SK-N-SH treated with all-trans-retinoic acid at 6 μM for 48 hours (cell line): Measurements from ENCODE around the gene GPC3.

Experiments
- ATAC-seq: fragments of 200-7000 bp; cut with Tn5 transposase; 3 replicates; pipeline ENCODE4 v1.9.1; 2020; ENCODE audit warnings: mild to moderate bottlenecking, moderate library complexity
- ARNTL ChIP-seq: fragments of 450-650 bp; formaldehyde crosslinking; IDR thresholded peaks from 2 replicates; pipeline ENCODE4 v1.5.0; 2020; ENCODE audit warnings: low read depth, mild to moderate bottlenecking, moderate library complexity, borderline replicate concordance
- BACH2 ChIP-seq: fragments of 250-450 bp; sonication (Bioruptor Pico); IDR thresholded peaks from 2 replicates; pipeline ENCODE4 v1.9.0; 2021; ENCODE audit warnings: mild to moderate bottlenecking, borderline replicate concordance
- CSDC2 ChIP-seq: fragments of 250-450 bp; sonication (Bioruptor Pico); IDR thresholded peaks from 2 replicates; pipeline ENCODE4 v1.5.0; 2020; ENCODE audit warnings: mild to moderate bottlenecking, moderate library complexity
- ESRRG ChIP-seq: fragments of 250-450 bp; sonication (Bioruptor Pico); IDR thresholded peaks from 2 replicates; pipeline ENCODE4 v1.6.1; 2021; ENCODE audit warnings: mild to moderate bottlenecking
- GLIS3 ChIP-seq: fragments of 250-450 bp; sonication (Bioruptor Pico); IDR thresholded peaks from 2 replicates; pipeline ENCODE4 v1.5.0; 2020; ENCODE audit warnings: mild to moderate bottlenecking, moderate library complexity
- ISL1 ChIP-seq: fragments of 250-450 bp; sonication (Bioruptor Pico); IDR thresholded peaks from 2 replicates; pipeline ENCODE4 v2.1.2; 2022; ENCODE audit warnings: mild to moderate bottlenecking, moderate library complexity
- OSR1 ChIP-seq: fragments of 250-450 bp; sonication (Bioruptor Pico); IDR thresholded peaks from 2 replicates; pipeline ENCODE4 v1.8.0; 2022; ENCODE audit warnings: moderate library complexity, mild to moderate bottlenecking, inconsistent platforms
- PPARA ChIP-seq: fragments of 250-450 bp; sonication (Bioruptor Pico); IDR thresholded peaks from 2 replicates; pipeline ENCODE4 v1.5.0; 2020; ENCODE audit warnings: mild to moderate bottlenecking, borderline replicate concordance
- RARB ChIP-seq: fragments of 250-450 bp; sonication (Bioruptor Pico); IDR thresholded peaks from 2 replicates; pipeline ENCODE4 v1.8.0; 2021; ENCODE audit warnings: mild to moderate bottlenecking, moderate library complexity
- SNAI2 ChIP-seq: fragments of 250-450 bp; sonication (Bioruptor Pico); IDR thresholded peaks from 2 replicates; pipeline ENCODE4 v1.5.0; 2020; ENCODE audit warnings: mild to moderate bottlenecking, moderate library complexity
- TCF4 ChIP-seq: fragments of 250-450 bp; sonication (Bioruptor Pico); IDR thresholded peaks from 2 replicates; pipeline ENCODE4 v1.8.0; 2021; ENCODE audit warnings: mild to moderate bottlenecking, moderate library complexity, borderline replicate concordance
- TOX ChIP-seq: fragments of 250-450 bp; sonication (Bioruptor Pico); IDR thresholded peaks from 2 replicates; pipeline ENCODE4 v1.8.0; 2021; ENCODE audit warnings: mild to moderate bottlenecking, moderate library complexity, borderline replicate concordance
- ZC3H10 ChIP-seq: fragments of 250-450 bp; sonication (Bioruptor Pico); IDR thresholded peaks from 2 replicates; pipeline ENCODE4 v1.5.1; 2021; ENCODE audit warnings: mild to moderate bottlenecking, moderate library complexity
- ZFP3 ChIP-seq: fragments of 250-450 bp; sonication (Bioruptor Pico); IDR thresholded peaks from 2 replicates; pipeline ENCODE4 v1.5.0; 2020; ENCODE audit warnings: mild to moderate bottlenecking, moderate library complexity
- ZFP30 ChIP-seq: fragments of 450-650 bp; formaldehyde crosslinking; IDR thresholded peaks from 2 replicates; pipeline ENCODE4 v1.5.0; 2022; ENCODE audit warnings: mild to moderate bottlenecking, moderate library complexity
- ZNF565 ChIP-seq: fragments of 450-650 bp; formaldehyde crosslinking; conservative IDR thresholded peaks from 2 replicates; pipeline ENCODE4 v1.5.0; 2020; ENCODE audit warnings: low read depth, mild to moderate bottlenecking, moderate library complexity
- ZNF70 ChIP-seq: fragments of 450-650 bp; formaldehyde crosslinking; IDR thresholded peaks from 2 replicates; pipeline ENCODE4 v1.5.0; 2020; ENCODE audit warnings: mild to moderate bottlenecking, moderate library complexity
- ZNF8 ChIP-seq: fragments of 450-650 bp; formaldehyde crosslinking; IDR thresholded peaks from 2 replicates; pipeline ENCODE4 v1.5.0; 2020; ENCODE audit warnings: mild to moderate bottlenecking, moderate library complexity
- TF ChIP-seq, protein P1 (sequence below): fragments of 250-450 bp; sonication (Bioruptor Pico); IDR thresholded peaks from 2 replicates; pipeline ENCODE4 v1.5.1; 2020; ENCODE audit warnings: low read depth, mild to moderate bottlenecking, moderate library complexity
- TF ChIP-seq, protein P2 (sequence below): fragments of 250-450 bp; sonication (Bioruptor Pico); IDR thresholded peaks from 2 replicates; pipeline ENCODE4 v1.5.0; 2020; ENCODE audit warnings: mild to moderate bottlenecking, moderate library complexity
- TF ChIP-seq, protein P3 (sequence below): fragments of 250-450 bp; sonication (Bioruptor Pico); IDR thresholded peaks from 2 replicates; pipeline ENCODE4 v1.5.1; 2021; ENCODE audit warnings: mild to moderate bottlenecking, moderate library complexity
- TF ChIP-seq, protein P4 (sequence below): fragments of 250-450 bp; sonication (Bioruptor Pico); IDR thresholded peaks from 2 replicates; pipeline ENCODE4 v1.8.0; 2020; ENCODE audit warnings: mild to moderate bottlenecking, moderate library complexity, borderline replicate concordance

The GPC3 gene

DNA sequence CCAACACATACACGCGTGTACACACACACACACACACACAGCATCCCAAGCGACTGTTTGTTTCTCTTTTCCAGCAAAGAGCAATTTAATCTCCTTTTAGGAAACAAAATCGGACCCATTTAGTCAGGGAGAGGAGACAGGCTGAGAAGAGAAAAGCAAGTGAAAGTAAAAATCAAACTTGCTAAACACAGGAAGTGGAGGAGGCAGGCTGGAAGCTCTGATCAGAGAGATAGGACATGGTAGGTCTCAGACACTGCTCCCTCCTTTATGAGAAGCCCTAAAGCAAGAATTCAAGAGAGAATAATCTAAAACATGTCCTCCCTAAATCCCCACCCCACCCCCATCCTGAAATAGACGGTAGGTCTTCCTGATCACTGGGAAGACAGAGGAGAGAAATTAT is 62.3 kb downstream of the GPC3 start:
- ATAC-seq = 0 out of 3 replicates have a peak, but pooled peaks have one; percentile 16
- TF ChIP-seq ZNF8 (no peak), RARB (CRISPR knock-in tag) (no peak), ISL1 (no peak), GLIS3 (CRISPR knock-in tag) (no peak), ZFP30 (CRISPR knock-in tag) (no peak), BACH2 (CRISPR knock-in tag) (no peak), ZNF70 (CRISPR knock-in tag) (no peak), ZC3H10 (CRISPR knock-in tag) (no peak), ZFP3 (CRISPR knock-in tag) (no peak), TCF4 (CRISPR knock-in tag) (no peak), ARNTL (no peak), ZNF565 (no peak), CSDC2 (no peak)

DNA sequence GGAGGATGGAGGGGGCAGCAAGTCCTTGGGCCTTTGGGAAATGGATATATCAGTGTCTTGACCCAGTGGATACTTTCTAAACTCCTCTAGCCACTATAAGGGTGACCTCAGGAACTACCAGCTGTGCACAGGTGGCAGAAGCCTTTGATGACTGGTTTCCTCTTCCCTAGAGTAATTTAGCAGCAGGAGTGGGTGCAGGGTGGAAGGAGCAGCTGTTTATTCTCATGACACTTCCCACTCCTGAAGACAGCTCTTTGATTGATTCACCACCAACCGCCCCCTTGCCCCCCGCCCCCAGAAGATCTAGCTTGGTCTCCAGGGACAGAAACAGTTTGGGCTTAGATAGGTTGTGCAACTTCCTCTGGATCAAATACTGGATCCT is 63.0 kb downstream of the GPC3 start:
- ATAC-seq = no peak
- no peak for TF ChIP-seq ISL1
- TF ChIP-seq ZNF565 = no peak
- TF ChIP-seq, all 23 proteins: peak for 0

DNA sequence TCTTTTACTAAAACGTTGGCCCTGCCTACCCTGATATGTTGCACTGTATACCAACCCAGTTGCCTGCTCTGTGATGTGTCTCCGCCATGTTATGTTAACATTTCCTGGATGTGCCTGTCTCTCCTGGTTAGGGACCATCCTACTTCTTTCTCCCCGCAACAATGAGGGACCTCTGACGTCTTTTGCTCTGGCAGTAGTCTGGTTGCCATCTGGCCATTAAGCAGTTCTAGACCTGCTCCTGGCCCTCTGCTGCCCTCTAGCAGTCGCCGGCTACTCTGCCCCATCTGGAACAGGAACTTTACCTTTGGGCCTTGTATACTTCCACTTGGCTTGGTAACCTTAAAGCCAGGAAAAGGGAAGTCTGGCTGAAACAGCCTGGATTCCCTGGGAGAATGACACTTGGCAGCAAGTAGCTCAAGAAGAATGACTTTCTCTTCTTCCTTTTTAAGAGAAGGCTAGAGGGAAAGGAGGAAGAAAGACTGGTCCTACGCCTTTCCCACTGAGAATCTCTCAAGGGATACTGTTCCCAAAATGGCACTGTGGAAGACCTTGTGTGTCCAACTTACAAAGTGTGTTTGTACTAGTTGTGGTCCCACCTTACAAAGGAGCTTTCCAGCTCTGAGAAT is 63.5 kb downstream of the GPC3 start:
- TF ChIP-seq ZFP3 (CRISPR knock-in tag) (no peak), TOX (CRISPR knock-in tag) (no peak), ISL1 (no peak), CSDC2 (no peak)
- ATAC-seq = peak; percentile 94

DNA sequence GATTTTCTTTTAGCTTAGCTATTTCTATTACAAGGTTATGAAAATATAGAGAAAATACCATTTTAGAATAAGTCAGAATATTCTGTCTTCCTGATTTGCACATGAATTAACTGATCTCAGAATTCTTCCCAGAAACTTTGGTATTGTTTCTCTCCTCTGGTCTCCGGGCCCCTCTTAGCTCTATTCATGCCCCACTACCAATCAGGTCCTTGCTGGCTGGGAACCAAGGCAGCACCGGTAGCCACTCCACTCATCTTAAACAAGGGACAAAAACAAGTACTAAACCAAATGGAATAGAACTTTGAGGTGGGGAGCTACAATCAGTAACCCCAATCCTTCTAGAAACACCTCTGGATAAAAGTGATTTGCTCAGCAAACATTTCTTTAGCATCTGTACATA is 64.3 kb downstream of the GPC3 start:
- TF ChIP-seq, protein P1, sequence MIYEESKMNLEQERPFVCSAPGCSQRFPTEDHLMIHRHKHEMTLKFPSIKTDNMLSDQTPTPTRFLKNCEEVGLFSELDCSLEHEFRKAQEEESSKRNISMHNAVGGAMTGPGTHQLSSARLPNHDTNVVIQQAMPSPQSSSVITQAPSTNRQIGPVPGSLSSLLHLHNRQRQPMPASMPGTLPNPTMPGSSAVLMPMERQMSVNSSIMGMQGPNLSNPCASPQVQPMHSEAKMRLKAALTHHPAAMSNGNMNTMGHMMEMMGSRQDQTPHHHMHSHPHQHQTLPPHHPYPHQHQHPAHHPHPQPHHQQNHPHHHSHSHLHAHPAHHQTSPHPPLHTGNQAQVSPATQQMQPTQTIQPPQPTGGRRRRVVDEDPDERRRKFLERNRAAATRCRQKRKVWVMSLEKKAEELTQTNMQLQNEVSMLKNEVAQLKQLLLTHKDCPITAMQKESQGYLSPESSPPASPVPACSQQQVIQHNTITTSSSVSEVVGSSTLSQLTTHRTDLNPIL (CRISPR knock-in tag) = no peak
- TF ChIP-seq GLIS3 (CRISPR knock-in tag) (no peak), ISL1 (no peak), CSDC2 (no peak), ZFP30 (CRISPR knock-in tag) (no peak), ZFP3 (CRISPR knock-in tag) (no peak), ESRRG (CRISPR knock-in tag) (no peak), OSR1 (CRISPR knock-in tag) (no peak)
- TF ChIP-seq, protein P2, sequence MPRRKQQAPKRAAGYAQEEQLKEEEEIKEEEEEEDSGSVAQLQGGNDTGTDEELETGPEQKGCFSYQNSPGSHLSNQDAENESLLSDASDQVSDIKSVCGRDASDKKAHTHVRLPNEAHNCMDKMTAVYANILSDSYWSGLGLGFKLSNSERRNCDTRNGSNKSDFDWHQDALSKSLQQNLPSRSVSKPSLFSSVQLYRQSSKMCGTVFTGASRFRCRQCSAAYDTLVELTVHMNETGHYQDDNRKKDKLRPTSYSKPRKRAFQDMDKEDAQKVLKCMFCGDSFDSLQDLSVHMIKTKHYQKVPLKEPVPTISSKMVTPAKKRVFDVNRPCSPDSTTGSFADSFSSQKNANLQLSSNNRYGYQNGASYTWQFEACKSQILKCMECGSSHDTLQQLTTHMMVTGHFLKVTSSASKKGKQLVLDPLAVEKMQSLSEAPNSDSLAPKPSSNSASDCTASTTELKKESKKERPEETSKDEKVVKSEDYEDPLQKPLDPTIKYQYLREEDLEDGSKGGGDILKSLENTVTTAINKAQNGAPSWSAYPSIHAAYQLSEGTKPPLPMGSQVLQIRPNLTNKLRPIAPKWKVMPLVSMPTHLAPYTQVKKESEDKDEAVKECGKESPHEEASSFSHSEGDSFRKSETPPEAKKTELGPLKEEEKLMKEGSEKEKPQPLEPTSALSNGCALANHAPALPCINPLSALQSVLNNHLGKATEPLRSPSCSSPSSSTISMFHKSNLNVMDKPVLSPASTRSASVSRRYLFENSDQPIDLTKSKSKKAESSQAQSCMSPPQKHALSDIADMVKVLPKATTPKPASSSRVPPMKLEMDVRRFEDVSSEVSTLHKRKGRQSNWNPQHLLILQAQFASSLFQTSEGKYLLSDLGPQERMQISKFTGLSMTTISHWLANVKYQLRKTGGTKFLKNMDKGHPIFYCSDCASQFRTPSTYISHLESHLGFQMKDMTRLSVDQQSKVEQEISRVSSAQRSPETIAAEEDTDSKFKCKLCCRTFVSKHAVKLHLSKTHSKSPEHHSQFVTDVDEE (CRISPR knock-in tag) = no peak
- TF ChIP-seq, all 23 proteins: peak for 0
- ATAC-seq = no peak

DNA sequence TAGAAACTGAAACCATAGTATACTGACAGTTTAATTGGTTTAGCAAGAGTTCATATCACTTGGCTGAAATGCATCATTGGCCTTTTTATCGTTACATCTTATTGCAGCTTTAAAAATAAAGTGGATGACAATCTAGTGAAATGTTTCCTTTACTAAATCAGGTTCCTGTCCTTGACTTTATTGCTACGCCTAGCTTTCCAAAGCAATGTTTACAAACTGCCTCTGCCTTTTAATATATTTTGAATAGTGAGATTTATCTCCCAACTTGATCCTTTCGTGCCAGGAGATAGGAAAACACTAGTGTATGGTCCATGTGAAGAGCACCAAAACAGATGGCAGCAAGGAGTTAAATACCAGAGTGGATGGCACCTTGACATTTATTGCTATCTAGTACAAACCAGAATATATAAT is 67.0 kb downstream of the GPC3 start:
- ATAC-seq = no peak
- no peak for TF ChIP-seq ARNTL
- no peak for TF ChIP-seq ZNF70 (CRISPR knock-in tag)
- no peak for TF ChIP-seq PPARA
- no peak for TF ChIP-seq RARB (CRISPR knock-in tag)
- TF ChIP-seq, protein P1 (CRISPR knock-in tag) = no peak
- TF ChIP-seq ZFP30 (CRISPR knock-in tag) = no peak
- TF ChIP-seq GLIS3 (CRISPR knock-in tag) = no peak
- no peak for TF ChIP-seq ZNF8
- TF ChIP-seq CSDC2 = no peak
- TF ChIP-seq, protein P3, sequence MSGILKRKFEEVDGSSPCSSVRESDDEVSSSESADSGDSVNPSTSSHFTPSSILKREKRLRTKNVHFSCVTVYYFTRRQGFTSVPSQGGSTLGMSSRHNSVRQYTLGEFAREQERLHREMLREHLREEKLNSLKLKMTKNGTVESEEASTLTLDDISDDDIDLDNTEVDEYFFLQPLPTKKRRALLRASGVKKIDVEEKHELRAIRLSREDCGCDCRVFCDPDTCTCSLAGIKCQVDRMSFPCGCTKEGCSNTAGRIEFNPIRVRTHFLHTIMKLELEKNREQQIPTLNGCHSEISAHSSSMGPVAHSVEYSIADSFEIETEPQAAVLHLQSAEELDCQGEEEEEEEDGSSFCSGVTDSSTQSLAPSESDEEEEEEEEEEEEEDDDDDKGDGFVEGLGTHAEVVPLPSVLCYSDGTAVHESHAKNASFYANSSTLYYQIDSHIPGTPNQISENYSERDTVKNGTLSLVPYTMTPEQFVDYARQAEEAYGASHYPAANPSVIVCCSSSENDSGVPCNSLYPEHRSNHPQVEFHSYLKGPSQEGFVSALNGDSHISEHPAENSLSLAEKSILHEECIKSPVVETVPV (CRISPR knock-in tag) = no peak
- no peak for TF ChIP-seq ZNF565
- TF ChIP-seq BACH2 (CRISPR knock-in tag) = no peak
- TF ChIP-seq, protein P4, sequence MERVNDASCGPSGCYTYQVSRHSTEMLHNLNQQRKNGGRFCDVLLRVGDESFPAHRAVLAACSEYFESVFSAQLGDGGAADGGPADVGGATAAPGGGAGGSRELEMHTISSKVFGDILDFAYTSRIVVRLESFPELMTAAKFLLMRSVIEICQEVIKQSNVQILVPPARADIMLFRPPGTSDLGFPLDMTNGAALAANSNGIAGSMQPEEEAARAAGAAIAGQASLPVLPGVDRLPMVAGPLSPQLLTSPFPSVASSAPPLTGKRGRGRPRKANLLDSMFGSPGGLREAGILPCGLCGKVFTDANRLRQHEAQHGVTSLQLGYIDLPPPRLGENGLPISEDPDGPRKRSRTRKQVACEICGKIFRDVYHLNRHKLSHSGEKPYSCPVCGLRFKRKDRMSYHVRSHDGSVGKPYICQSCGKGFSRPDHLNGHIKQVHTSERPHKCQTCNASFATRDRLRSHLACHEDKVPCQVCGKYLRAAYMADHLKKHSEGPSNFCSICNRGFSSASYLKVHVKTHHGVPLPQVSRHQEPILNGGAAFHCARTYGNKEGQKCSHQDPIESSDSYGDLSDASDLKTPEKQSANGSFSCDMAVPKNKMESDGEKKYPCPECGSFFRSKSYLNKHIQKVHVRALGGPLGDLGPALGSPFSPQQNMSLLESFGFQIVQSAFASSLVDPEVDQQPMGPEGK = no peak
- TF ChIP-seq SNAI2 (CRISPR knock-in tag) = no peak
- TF ChIP-seq, protein P2 (CRISPR knock-in tag) = no peak
